H1 (cell line): ENCODE data around the gene PTPRD.

ENCODE experiments used
- CBX5 ChIP-seq: fragments of 300-800, 300-1000 bp; sonication (generic); IDR thresholded peaks from 2 replicates; pipeline ENCODE4 v1.7.1; 2016; ENCODE audit warnings: antibody characterized with exemption, low read length, low read depth
- CEBPB ChIP-seq: IDR thresholded peaks from 2 replicates; pipeline ENCODE4 v1.6.1; 2012; ENCODE audit warnings: low read depth, low read length
- CTCF ChIP-seq, 3 experiments: IDR thresholded peaks; 1 replicate in 2 of 3; 2 replicates in 1 of 3; pipeline versions ENCODE4 v1.5.1 to v1.6.1; 2011; ENCODE audit warnings: low read length in 3 of 3, mild to moderate bottlenecking in 3 of 3, inconsistent platforms in 2 of 3, low read depth in 1 of 3, moderate library complexity in 1 of 3; ENCODE audit not compliant: insufficient read depth in 1 of 3; ENCODE audit errors: control extremely low read depth in 1 of 3
- EGR1 ChIP-seq: IDR thresholded peaks from 2 replicates; pipeline ENCODE4 v1.6.1; 2011; ENCODE audit warnings: low read depth, low read length, borderline replicate concordance
- FOSL1 ChIP-seq: IDR thresholded peaks from 2 replicates; pipeline ENCODE4 v1.6.1; 2011; ENCODE audit warnings: mild to moderate bottlenecking, low read depth, low read length, moderate library complexity; ENCODE audit not compliant: insufficient read depth
- JUN ChIP-seq: IDR thresholded peaks from 2 replicates; pipeline ENCODE4 v1.6.1; 2011; ENCODE audit warnings: low read depth, mild to moderate bottlenecking, improper control_type of control experiment, low read length
- KDM1A ChIP-seq: fragments of 200-600, 300-600 bp; sonication (generic); IDR thresholded peaks from 2 replicates; pipeline ENCODE4 v1.7.1; 2016; ENCODE audit warnings: mild to moderate bottlenecking, low read length, borderline replicate concordance
- MAX ChIP-seq: IDR thresholded peaks from 2 replicates; pipeline ENCODE4 v1.6.1; 2012; ENCODE audit warnings: inconsistent platforms
- POLR2AphosphoS5 ChIP-seq: IDR thresholded peaks from 2 replicates; pipeline ENCODE4 v1.6.1; 2011; ENCODE audit warnings: low read depth, low read length
- RFX5 ChIP-seq: IDR thresholded peaks from 2 replicates; pipeline ENCODE4 v1.6.1; 2011; ENCODE audit warnings: low read depth, low read length, improper control_type of control experiment, borderline replicate concordance
- TBP ChIP-seq: IDR thresholded peaks from 2 replicates; pipeline ENCODE4 v1.6.1; 2011; ENCODE audit warnings: low read depth, low read length, improper control_type of control experiment

GRCh38 chr9:9625248-9625647 is 987.6 kb downstream of the PTPRD start:
- TF ChIP-seq POLR2AphosphoS5 (no peak), CTCF (IDR thresholded peaks at IDR 0.05; ENCODE audit: control extremely low read depth in 1 of 3, insufficient read depth in 1 of 3, low read depth in 1 of 3, low read length in 3 of 3) (no peak), TBP (no peak), MAX (no peak), FOSL1 (no peak), KDM1A (no peak), EGR1 (no peak), JUN (no peak), RFX5 (no peak), CEBPB (no peak), CBX5 (no peak)
